KMS-11 (cell line): Measurements from ENCODE around the gene MAPKAP1.

Experiments used
- H2AFZ ChIP-seq: fragments of 200-600 bp; sonication (generic); 2 replicates; pipeline ENCODE4 v1.6.1; 2016; ENCODE audit warnings: antibody characterized with exemption, mixed run types, low read depth
- H3K27ac ChIP-seq: fragments of 200-600 bp; sonication (generic); 2 replicates; pipeline ENCODE4 v1.6.1; 2016; ENCODE audit warnings: mild to moderate bottlenecking, mixed run types
- H3K27me3 ChIP-seq: fragments of 200-600 bp; sonication (generic); 2 replicates; pipeline ENCODE4 v1.6.1; 2017; ENCODE audit warnings: mild to moderate bottlenecking, low read depth, mixed run types, moderate library complexity; ENCODE audit not compliant: insufficient read depth
- H3K36me3 ChIP-seq: fragments of 200-600 bp; sonication (generic); 2 replicates; pipeline ENCODE4 v1.6.1; 2017; ENCODE audit warnings: mild to moderate bottlenecking, mixed run types; ENCODE audit not compliant: insufficient read depth
- H3K4me1 ChIP-seq: fragments of 200-600 bp; sonication (generic); 2 replicates; pipeline ENCODE4 v1.6.1; 2016; ENCODE audit warnings: mild to moderate bottlenecking, low read depth, mixed run types; ENCODE audit not compliant: poor library complexity, severe bottlenecking
- H3K4me2 ChIP-seq: fragments of 200-600 bp; sonication (generic); 2 replicates; pipeline ENCODE4 v1.7.0; 2016; ENCODE audit warnings: mild to moderate bottlenecking, mixed run types
- H3K4me3 ChIP-seq: fragments of 200-600 bp; sonication (generic); IDR thresholded peaks from 2 replicates; pipeline ENCODE4 v1.6.1; 2017; ENCODE audit warnings: low read depth, low read length, mixed read lengths; ENCODE audit not compliant: insufficient read depth
- H3K79me2 ChIP-seq: fragments of 200-600 bp; sonication (generic); 2 replicates; pipeline ENCODE4 v1.6.1; 2016; ENCODE audit warnings: low read depth, mixed run types; ENCODE audit not compliant: insufficient read depth
- H3K9ac ChIP-seq: fragments of 200-600 bp; sonication (generic); 2 replicates; pipeline ENCODE4 v1.6.1; 2016; ENCODE audit warnings: mild to moderate bottlenecking, mixed run types
- H4K20me1 ChIP-seq: fragments of 200-600 bp; sonication (generic); 2 replicates; pipeline ENCODE4 v1.6.1; 2016; ENCODE audit warnings: mild to moderate bottlenecking, mixed run types; ENCODE audit not compliant: insufficient read depth
- TF ChIP-seq, protein P1 (sequence below): fragments of 200-600 bp; sonication (generic); conservative IDR thresholded peaks from 2 replicates; pipeline ENCODE4 v1.6.1; 2017; ENCODE audit warnings: low read depth, mild to moderate bottlenecking, antibody characterized with exemption, low read length, moderate library complexity, mixed read lengths

Gene MAPKAP1

DNA sequence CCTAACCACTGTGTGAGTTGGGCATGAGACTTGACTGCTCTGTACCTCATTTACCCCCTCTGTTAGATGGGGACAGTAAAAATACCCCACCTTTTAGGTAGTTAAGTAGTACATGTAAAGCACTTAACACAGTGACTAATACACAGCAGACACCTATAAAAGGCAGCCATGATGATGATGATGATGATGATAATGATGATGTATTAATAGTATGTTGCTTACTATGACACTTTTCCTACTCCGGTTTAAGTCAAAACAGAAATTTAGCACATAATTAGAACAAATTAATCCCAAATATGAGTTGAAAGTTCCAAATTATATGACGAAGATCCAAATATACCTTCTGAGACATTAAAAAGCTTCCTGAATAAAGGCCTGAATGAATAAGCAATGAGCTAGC, 223.3 kb downstream of the MAPKAP1 start:
- Histone ChIP-seq H3K9ac (no peak overlapping the region), H3K27ac (no peak overlapping the region), H3K4me3 (no peak overlapping the region), H4K20me1 (no peaks in the 10 kb centered on the region), H2AFZ (no peak overlapping the region), H3K27me3 (no peaks in the 10 kb centered on the region), H3K79me2 (no peaks in the 10 kb centered on the region), H3K36me3 (no peaks in the 10 kb centered on the region), H3K4me1 (no peaks in the 10 kb centered on the region), H3K4me2 (no peak overlapping the region)
- TF ChIP-seq, protein P1, sequence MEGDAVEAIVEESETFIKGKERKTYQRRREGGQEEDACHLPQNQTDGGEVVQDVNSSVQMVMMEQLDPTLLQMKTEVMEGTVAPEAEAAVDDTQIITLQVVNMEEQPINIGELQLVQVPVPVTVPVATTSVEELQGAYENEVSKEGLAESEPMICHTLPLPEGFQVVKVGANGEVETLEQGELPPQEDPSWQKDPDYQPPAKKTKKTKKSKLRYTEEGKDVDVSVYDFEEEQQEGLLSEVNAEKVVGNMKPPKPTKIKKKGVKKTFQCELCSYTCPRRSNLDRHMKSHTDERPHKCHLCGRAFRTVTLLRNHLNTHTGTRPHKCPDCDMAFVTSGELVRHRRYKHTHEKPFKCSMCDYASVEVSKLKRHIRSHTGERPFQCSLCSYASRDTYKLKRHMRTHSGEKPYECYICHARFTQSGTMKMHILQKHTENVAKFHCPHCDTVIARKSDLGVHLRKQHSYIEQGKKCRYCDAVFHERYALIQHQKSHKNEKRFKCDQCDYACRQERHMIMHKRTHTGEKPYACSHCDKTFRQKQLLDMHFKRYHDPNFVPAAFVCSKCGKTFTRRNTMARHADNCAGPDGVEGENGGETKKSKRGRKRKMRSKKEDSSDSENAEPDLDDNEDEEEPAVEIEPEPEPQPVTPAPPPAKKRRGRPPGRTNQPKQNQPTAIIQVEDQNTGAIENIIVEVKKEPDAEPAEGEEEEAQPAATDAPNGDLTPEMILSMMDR: no peak

DNA sequence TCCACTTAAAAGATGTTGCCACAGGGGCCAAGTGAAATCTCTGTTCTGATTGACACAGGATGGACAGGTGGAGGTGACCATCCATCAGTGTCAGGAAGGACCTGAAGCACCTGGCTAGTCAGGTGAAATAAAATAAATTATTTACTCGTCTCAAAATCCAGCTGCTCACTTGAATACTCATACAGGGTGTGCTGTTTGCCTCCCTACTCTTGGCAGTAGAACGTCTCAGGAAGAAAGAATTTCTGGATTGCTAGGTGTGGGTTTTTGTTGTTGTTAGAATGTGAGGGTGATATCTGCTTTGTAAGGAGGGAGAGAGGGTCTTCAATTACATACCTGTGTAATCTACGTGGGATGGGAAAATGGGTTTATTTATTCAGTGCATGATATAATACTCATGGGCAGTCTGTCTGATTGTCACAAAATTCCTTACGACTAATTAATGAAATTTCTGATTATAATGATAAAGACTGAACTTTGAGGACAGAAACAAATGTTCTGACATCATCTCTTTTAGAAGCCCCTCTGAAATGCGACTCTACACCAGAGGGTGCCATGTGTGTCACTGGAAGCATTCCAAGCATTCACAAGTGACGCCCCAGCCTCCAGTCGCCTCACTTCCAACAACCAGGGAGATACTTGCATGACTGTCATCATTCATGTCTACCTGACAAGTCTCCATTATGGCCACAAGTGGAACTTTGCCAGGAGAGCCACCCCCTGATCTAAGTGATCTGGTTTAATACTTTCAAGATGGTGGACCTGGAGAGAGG, 227.0 kb downstream of the MAPKAP1 start:
- Histone ChIP-seq H3K4me1 (peaks cover 8% of the 10 kb centered on the region), H3K27me3 (no peaks in the 10 kb centered on the region), H4K20me1 (no peaks in the 10 kb centered on the region), H3K27ac (no peak overlapping the region), H3K79me2 (no peaks in the 10 kb centered on the region), H3K9ac (no peak overlapping the region), H3K36me3 (no peaks in the 10 kb centered on the region), H2AFZ (no peak overlapping the region), H3K4me2 (no peak overlapping the region), H3K4me3 (no peak overlapping the region)
- TF ChIP-seq, protein P1: no peak

DNA sequence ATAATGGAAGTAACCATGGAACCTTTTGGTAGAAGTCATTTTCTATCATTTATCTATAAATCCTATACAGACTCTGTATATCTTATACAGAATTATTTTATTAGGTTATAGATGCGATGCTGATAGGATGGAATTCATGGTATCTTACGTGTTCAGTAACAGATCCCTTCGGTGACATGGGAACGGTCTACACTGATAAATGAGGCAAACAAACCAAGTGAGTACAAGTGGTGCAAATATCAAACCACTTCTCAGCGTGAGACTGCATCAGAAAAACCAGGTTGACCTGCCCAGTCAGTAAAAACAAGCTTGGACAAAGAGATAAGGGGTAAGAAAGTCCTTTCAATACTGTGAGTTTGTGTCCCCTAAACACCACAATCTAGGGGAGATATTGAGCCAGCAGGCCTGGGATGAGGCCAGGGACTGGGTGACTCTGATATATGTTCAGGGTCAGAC, 229.9 kb downstream of the MAPKAP1 start:
- Histone ChIP-seq H3K4me3 (no peak overlapping the region), H3K27ac (no peak overlapping the region), H2AFZ (no peak overlapping the region), H3K27me3 (no peaks in the 10 kb centered on the region), H3K4me1 (peaks cover 10% of the 10 kb centered on the region), H3K9ac (no peak overlapping the region), H3K4me2 (no peak overlapping the region), H3K79me2 (no peaks in the 10 kb centered on the region), H4K20me1 (no peaks in the 10 kb centered on the region), H3K36me3 (no peaks in the 10 kb centered on the region)
- TF ChIP-seq, protein P1: no peak

DNA sequence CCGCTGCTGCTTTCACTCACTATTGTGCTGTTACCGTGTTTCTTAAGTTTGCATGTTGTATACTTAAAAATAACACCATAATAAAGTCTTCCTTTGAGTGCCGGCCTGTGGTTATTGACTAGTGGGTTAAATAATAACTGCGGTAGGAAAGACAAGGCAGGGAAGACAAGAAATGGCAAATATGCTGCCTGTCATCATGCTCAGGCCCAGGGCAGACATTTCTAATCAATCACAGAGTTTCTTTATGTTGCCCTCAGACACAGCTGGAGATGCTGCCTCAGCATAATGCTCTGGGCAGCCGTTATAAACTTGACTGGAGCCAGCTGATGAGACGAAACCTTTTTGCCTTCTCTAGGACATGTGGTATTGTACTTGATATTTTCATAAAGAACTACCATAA, 230.4 kb downstream of the MAPKAP1 start:
- Histone ChIP-seq H3K79me2 (no peaks in the 10 kb centered on the region), H3K4me1 (peaks cover 10% of the 10 kb centered on the region), H2AFZ (no peak overlapping the region), H3K36me3 (no peaks in the 10 kb centered on the region), H3K4me3 (no peak overlapping the region), H3K9ac (no peak overlapping the region), H3K4me2 (no peak overlapping the region), H3K27ac (no peak overlapping the region), H3K27me3 (no peaks in the 10 kb centered on the region), H4K20me1 (no peaks in the 10 kb centered on the region)
- TF ChIP-seq, protein P1: no peak
